ENCODE results near the gene UBE2E1.

DNA sequence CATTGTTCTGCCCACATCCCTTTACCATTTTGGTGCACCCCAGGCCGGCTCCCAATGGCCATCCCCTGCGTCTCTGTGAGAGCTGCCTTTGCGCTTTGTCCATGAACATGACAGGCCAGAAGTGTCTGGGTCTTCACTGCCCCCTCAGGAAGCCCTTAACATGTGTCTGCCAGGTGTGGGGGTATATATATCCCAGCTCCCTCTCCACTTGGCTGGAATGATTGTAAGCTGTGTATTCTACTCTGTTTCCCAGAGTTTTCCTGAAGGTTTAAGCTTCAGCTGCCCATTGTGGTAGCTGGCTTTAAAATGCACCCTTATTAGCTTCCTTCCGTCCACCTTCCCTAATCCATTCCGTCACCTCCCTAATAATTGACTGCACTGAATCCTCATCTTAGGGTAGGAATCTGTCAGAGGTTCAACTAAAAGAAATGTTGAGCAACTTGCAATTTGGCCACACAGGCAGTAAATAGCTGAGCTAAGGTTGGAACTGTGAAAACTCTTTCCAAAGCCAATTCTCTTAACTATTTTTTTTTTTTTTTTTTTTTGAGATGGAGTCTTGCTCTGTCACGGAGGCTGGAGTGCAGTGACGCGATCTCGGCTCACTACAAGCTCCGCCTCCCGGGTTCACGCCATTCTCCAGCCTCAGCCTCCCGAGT is 30.4 kb upstream of the UBE2E1 start:
- TF ChIP-seq, protein P1, sequence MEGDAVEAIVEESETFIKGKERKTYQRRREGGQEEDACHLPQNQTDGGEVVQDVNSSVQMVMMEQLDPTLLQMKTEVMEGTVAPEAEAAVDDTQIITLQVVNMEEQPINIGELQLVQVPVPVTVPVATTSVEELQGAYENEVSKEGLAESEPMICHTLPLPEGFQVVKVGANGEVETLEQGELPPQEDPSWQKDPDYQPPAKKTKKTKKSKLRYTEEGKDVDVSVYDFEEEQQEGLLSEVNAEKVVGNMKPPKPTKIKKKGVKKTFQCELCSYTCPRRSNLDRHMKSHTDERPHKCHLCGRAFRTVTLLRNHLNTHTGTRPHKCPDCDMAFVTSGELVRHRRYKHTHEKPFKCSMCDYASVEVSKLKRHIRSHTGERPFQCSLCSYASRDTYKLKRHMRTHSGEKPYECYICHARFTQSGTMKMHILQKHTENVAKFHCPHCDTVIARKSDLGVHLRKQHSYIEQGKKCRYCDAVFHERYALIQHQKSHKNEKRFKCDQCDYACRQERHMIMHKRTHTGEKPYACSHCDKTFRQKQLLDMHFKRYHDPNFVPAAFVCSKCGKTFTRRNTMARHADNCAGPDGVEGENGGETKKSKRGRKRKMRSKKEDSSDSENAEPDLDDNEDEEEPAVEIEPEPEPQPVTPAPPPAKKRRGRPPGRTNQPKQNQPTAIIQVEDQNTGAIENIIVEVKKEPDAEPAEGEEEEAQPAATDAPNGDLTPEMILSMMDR (IDR thresholded peaks at IDR 0.05), result no peak
- TF ChIP-seq POLR2AphosphoS5 (IDR thresholded peaks at IDR 0.05) (no peak), POLR2A (IDR thresholded peaks at IDR 0.05) (no peak), EP300 (IDR thresholded peaks at IDR 0.05) (no peak)

All from gastroesophageal sphincter (tissue), 3 donors.